GM18502 (cell line): ENCODE results near the gene KLHDC8B.

Source experiments
- ATAC-seq: cut with Tn5 transposase; IDR thresholded peaks from one replicate; pipeline ENCODE4 v1.9.1; 2021; ENCODE audit warnings: mild to moderate bottlenecking; ENCODE audit not compliant: unreplicated experiment, poor library complexity

The KLHDC8B gene

DNA sequence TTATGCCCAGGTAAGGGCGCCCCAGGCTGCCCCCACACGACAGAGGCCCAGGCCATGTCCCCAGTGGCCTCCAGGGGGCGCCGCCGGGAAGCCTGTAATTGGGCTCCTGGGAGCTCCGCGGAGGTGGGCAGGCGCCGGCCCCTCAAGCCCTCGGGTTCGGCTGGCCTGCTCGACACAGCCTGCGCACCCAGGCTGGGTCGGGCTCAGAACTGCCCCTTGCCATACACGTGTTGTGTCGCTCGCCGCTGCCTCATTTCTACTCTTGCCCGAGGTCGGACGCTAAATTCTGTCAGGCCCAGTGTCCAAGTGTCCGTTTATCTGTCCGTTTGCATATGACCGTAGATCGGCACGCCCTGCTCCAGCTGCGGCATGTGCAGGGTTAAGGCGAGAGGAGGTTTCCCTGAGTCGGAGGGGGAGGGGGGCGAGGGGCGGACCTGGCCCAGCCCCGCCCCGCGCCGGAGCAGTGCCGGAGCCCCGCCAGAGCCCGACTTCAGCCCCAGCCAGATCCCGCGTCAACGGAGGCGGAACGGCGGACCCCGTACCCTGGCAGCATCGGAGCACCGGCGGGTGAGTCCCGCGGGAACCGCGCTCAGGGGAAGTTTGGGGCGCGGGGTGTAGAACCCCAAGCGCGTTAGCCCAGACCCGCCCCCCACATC is at the start of gene KLHDC8B:
TSS of gene KLHDC8B (plus strand) at position 480 of the 656 bp plus-strand sequence. CDS start 1,172 bp downstream, outside the sequence.
- peak; percentile 78 for ATAC-seq

DNA sequence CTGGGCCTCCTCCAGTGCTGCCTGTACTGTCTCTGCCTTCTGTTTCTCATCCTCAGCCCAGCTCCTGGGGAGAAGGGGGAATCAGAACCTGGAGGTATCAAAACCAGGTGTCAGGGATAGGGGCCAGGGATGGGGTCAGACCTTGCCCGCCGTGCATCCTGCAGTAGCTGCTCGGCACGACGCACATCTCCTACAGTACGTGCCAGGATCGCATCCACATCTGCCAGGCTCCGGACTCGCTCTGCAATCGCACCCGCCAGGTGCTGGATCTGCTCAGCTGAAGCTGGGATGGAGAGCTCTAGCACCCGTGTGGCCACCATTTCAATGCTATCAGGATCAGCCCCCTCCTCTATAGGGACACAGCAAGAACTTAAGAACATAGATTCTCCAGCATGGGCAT is 49.4 kb upstream of the KLHDC8B start:
- no peak for ATAC-seq

DNA sequence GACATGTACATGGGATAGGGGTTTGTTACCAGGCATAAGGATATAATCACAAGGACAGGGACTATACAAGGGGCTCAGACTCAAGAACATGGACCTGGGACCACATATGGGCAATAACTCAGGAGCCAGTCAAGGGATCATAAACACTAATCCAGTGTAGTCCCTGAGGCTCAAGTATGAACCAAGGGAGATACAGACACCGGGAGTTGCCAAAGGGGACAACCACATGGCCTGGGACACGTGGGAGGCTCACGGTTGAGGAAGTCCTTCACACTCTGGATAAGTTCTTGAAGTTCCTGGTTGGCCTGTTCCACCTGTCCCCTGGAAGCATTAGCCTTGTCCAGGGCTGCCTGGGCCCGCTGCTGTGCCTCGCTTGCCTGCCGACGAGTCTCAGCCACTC is 48.9 kb upstream of the KLHDC8B start:
- no peak for ATAC-seq

DNA sequence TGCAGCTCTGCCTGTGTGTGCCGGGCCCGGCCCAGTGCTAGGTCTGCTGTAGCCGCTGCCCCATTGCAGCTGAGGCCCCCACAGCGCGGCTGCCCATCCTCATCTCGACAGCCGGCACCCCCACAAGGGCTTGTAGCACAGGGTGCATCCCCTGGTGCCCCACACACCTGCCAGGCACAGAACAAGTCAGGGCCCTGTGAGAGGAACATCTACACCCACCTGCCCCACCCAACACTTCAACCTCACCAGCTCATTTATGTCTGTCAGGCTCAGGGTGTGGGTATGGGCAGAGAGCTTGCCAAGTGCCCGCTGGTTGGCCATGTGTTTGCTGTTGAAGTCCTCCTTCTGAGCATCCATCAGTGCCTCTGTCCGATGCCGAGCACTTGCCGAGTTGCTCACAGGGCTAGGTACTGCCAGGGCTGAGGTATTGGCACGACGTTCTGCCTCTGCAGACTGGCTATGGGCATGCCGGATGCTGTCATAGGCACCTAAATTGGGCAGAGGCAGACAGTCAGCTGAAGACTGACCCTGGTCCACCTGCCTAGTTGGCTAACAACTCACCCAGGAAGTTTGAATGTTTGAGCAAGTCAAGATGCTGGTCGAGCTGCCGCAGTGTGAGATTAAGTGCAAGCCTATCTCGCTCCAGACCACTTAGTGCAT is 48.4 kb upstream of the KLHDC8B start:
- ATAC-seq = no peak

DNA sequence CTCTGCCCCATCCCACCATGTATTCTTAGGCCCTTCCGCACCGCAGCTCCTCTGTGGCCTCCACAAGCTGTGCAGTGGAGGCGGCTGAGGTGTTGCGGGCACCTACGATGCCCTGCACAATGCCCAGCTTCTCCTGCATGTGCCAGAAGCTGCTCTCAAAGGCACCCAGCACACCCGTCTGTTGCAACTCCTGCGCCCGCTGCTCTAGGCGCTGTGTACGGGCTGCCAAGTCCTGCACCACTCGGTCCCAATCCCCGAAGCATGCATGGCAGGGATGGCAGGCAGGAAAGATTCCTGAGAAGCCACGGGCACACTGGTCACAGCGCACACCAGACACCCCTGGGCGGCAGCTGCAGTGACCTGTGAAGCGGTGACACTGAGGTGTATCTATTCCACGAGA is 47.7 kb upstream of the KLHDC8B start:
- ATAC-seq = no peak

DNA sequence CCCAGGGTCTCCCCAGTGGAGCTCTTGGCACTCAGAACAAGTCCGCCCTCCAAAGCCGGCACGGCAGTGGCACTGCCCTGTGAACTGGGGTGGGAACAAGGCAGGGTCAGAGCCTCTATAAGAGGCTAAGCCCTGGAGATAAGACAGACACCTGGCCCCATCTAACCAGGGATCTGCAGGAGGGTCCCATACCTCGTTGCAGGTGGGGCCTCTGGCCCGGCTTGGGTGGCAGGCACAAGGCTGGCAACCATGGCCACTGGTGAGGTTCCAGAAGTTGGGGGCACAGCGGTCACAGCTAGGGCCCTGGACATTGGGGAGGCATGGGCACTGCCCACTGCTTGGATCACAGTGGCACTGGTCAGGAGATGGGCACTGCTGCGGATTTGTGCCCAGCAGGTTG is 47.2 kb upstream of the KLHDC8B start:
- no peak for ATAC-seq

DNA sequence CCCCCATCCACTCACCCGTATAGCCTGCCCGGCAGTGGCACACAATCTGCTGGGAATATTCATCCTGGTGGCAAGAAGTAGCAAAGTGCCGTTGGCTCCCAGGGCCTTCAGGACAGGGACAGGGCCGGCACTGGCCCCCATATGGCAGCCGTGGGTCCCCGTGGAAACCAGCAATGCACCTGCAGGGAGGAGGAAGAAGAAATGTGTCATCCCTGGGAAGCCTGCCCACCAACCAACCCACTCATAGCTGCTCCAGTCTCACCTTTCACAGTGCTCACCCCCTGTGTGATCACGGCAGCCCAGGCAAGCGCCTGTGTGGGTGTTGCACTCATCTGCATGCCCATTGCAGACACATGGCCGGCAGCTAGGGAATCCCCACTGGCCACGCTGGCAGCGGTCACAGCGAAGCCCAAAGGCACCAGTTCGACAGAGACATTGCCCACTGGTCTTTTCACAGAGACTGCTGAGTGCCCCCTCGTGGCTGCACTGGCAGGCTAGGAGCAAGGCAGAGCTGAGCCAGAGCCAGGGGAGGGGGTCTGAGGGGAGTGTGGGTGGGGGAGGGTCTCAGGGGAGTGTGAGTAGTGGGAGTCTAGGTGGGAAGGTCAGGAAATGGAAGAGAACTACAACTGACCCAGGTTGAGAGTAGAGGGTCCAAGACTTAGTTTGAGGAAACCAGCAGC is 46.3 kb upstream of the KLHDC8B start:
- ATAC-seq = no peak

DNA sequence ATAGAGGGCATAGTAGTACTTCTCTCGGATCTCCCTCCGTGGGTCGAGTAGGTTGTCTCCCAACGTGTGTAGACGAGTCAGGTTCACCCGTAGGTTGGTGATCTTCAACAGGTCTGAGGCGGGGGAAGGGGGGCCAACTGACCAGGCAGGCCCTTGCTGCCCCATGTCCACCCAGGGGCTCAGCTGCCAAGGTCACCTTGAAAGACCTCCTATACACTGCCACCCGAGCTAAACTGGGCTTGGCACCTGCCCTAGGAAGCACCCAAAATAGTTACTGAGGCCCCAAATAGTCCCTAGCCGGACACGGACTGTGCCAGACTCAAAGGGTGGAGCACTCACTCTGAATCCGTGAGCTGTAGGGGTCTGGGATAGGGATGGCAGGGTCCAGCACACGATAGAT is 40.4 kb upstream of the KLHDC8B start:
- ATAC-seq = no peak

DNA sequence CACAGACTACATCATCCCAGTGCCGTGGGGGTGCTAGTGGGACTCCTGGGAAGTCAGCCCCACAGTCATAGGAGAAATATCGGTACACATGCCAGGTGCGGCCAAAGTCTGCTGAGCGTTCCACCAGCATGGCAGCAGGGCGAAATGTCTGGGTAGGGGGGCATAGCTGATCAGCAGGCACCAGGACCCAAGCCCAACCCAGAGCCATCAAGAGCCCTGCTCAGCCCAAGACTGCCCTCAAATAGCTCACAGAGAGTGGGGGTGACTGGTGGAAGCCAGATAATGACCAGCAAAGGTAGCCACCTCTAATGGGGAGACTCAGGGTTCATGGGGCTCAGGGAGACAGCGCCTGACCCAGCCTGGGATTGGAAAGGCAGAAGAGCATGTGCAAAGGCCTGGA is 39.8 kb upstream of the KLHDC8B start:
- no peak for ATAC-seq

DNA sequence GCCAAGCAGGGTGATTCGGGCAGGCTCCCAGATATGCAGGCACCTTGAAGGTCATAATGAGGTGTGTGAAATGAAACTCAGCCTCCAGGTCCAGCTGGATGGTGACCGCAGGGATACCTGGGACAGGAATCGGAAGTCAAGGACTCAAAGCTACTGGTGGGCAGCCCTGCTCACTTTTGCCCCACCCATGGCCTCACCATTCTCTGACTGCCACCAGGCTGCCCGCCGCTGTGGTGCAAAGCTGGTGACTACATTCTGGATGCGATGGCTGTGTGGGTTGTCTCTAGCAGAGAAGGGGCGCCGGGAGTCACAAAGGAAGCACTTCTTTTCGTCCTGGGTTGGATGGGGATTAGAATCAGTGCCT is 39.3 kb upstream of the KLHDC8B start:
- ATAC-seq = no peak

DNA sequence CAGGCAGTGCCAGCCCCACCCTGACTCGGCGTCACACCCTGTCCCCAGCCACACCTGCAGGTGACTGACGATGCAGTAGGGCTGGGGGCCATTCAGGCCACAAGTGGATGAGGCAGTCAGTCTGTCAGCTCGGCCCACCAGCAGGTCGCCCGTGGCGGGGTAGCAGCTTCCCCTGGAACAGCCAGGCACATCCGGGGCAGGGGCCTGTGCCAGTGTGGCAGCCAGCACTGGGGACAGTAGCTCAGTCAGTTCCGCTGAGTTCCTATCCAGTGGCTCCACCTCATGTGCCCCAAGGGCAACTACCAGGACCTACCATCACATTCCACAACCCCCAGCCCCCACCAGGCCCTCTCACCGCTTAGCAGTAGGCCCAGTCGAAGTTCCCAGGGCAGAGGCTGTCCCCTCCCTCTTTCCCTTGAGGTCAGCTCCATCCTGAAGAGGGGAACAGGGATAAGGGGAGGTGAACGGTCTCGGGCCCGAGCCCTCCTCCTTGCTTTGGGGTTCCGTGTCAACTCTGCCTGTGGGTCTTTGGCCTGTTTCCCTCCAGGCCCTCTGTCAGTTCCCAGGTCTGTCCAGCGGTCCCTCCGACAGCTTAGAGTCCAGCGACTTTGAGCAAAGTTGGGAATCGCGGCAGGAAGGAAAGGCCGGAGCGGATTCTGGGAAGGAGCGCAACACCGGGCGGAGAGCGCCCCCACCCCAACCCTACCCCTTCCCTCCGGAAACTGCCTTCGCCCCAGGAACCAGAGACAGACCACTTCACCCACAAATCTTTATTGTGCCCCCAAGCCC is 38.8 kb upstream of the KLHDC8B start, which contains the start of gene LAMB2:
TSS of gene LAMB2 (minus strand) at position 614 of the 789 bp plus-strand sequence. CDS start at position 431, 183 bp downstream.
- ATAC-seq = no peak

DNA sequence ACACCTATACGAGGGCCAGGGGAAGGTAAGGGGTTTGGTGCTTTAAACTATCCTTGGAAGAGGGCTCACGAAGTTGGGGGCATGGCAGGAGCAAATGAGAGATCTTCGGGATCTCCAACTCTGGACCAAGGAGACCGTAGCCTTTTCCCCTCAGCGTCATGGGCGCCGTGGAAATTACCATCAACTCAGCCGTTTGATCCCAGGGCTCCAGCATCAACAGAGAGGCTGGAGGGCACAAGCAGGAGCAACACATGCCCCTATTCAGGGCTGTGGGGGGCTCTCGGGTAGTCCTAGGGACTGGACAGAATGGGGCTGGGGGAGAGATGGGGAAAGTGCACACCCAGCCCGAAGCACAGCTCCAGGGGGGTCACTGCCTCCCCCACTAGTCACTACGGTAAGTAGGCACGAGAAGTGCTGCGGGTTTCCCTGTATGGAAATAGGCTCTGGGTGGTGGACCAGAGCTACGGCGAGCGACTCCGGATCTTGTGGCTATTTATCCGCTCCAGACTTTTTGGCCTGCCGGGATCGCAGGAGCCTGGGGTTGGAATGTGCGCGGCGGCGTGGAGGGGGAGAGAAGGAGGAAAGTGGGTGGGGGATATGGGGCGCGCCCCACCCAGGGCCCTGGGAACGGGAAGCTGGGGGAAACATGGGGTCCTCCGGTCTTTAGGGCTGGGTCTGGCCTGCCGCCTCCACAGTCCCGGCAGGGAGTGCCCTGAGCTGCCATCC is 38.0 kb upstream of the KLHDC8B start:
- ATAC-seq = no peak

DNA sequence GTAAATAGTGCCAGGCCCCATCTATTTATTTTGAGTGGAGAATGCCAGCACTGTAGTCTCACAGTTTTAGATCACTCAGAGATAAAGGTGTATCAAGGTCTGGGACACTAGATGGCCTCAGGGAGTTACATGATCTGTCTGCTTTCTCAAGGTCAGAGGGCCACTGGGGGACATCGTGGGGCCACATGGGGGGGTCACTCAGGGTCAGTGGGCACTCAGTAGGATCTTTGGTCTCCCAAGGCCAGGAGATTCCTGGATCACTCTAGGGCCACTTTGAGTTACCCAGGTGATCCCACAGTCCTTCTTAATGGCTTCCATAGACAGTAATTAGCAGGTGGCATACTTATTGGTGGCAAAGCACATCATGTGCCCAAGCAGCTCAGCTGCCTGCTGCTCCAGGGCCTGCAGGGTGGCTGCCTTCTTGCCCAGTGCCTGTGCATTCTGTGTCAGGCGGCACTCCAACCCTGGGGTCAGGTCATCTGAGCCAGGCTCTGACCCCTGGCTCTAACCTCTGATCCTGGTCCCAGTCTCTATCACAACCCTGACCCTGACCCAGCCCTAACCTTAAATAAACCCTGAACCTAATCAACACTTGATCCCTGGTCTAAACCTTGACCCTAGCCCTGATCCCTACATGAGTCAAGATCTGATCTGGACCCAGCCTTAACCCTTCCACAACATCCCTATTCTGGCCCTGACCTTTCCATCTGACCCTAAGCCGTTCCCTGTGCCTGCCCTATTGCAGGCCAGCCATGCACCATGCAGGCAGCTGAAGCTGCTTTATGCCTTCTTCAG is 36.7 kb upstream of the KLHDC8B start:
- ATAC-seq = no peak

DNA sequence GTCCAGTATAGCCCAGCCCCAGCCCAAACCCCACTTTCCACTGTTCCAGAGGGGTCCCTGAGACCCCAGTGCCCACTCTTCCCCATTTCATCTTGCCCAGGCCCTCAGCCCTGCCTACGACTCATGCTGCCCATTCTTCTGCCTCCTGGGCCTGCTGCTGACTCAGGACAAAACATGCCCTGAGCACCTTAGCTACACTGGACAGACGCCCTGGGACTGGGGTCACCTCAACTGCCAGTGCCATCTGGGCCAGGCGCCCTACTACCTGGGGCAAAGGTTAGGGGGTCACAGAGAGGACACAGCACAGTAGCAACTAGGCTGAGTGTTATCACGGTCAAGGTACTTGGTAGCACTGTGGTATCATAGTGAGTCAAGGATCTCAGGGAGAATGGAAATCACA is 35.9 kb upstream of the KLHDC8B start:
- ATAC-seq = no peak

DNA sequence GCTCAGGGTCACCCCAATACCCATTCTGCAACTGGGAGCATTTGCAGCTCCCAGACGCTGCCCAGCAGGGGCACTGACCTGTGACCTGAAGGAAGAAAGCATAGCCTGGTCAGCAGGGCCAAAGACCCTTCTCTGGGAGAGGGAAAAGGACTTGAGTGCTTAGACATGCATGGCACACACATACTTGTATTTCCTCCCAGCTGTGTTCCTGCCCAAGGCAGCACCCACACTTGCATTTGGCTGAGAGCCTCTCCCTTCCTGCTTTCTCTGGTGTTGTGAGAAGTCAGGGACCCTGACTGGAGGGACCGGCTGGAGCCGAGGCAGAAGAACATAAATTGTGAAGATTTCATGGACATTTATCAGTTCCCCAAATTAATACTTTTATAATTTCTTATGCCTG is 31.3 kb upstream of the KLHDC8B start:
- ATAC-seq = no peak

DNA sequence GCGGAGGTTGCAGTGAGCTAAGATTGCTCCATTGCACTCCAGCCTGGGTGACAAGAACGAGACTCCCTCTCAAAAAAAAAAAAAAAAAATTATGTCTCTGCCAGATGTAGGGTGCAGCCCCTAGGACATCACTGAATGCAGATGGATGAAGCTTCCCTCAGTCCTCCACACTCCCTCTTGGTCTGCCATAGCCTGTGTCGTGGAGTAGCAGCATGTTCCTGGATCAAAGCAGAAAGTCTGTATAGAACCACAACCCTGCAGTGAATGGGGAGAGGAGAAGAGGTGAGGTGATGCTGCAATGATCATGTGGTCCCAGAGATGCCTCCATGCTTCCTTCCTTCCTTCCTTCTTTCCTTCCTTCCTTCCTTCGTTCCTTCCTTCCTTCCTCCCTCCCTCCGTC is 23.2 kb upstream of the KLHDC8B start:
- no peak for ATAC-seq

DNA sequence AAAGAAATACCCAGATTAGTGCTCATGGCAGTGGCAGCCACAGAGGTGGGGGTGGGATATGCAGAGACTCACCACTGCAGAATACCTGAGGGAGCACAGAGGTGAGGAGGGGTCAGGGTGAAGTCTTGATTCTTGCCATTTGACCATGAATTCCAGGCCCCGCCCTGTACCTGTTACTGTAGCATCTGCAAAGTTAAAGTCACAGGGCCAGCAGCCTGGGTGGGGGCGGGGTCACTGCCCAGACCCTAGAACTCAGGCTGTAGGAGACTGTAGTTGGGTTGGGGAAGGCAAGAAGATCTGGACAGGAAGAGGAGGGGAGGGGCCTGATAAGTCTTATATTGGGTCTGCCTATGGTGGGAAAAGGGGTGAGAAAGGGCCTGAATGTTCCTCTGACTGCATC is 19.8 kb upstream of the KLHDC8B start:
- no peak for ATAC-seq

DNA sequence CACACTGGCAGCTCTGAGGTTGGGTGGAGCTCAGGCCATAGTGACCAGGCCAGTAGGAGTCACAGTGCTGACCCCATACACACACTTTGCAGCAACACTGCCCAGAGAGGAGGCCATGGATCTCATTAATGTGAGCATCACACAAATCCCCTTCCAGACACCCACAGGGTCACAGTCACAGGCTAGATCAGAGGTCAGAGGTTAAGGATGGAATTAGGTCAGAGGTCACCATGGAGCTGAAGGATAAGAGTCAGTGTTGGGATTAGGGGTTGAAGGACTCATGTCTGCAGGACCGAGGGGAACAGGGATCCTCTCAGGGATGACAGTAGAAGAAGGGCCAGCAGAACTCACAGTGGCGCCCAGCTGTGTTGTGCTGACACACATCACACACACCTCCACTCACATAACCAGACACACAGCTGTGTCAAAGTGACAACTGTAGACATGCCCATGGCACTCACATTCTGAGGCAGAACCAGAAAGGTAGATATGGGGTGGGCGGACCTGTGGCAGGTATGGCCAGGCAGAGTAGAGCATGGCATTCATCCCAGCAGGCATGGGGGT is 18.0 kb upstream of the KLHDC8B start:
- ATAC-seq = no peak

DNA sequence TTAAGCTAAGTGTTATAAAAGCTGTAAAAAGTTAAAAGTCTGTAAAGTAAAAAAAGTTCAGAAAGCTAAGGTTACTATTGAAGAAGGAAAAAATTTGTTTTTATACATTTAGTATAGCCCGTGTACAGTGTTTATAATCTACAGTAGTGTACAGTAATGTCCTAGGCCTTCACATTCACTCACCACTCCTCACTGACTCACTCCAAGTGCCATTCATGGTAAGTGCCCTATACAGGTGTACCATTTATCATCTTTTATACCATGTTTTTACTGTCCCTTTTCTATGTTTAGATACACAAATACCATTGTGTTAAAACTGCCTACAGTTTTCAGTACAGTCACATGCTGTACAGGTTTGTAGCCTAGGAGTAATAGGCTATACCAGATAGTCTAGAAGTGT is 14.1 kb upstream of the KLHDC8B start:
- ATAC-seq = no peak
